Loucy (cell line): ENCODE results near the gene BACH2.

Source experiments
- H2AFZ ChIP-seq: fragments of 200-600 bp; sonication (generic); 2 replicates; pipeline ENCODE4 v1.6.0; 2016; ENCODE audit warnings: antibody characterized with exemption, mild to moderate bottlenecking, low read length, moderate library complexity
- H3F3A ChIP-seq: fragments of 200-600 bp; 2 replicates; pipeline ENCODE4 v1.6.0; 2016; ENCODE audit warnings: antibody characterized with exemption, low read depth, mild to moderate bottlenecking
- H3K27me3 ChIP-seq: fragments of 200-600 bp; sonication (generic); 2 replicates; pipeline ENCODE4 v1.6.1; 2014; ENCODE audit warnings: low read length, mild to moderate bottlenecking; ENCODE audit not compliant: insufficient read depth, poor library complexity, severe bottlenecking
- H3K36me3 ChIP-seq: fragments of 200-600 bp; sonication (generic); 2 replicates; pipeline ENCODE4 v1.6.1; 2016; ENCODE audit warnings: low read length; ENCODE audit not compliant: insufficient read depth
- H3K4me1 ChIP-seq: fragments of 200-600 bp; sonication (generic); 2 replicates; pipeline ENCODE4 v1.5.1; 2014; ENCODE audit warnings: low read length, mild to moderate bottlenecking; ENCODE audit not compliant: insufficient read depth, poor library complexity, severe bottlenecking
- H3K4me2 ChIP-seq: fragments of 200-600 bp; sonication (generic); 2 replicates; pipeline ENCODE4 v1.6.0; 2014; ENCODE audit warnings: antibody characterized with exemption, low read length, low read depth, mild to moderate bottlenecking; ENCODE audit not compliant: poor library complexity, severe bottlenecking
- H3K4me3 ChIP-seq: fragments of 200-600 bp; sonication (generic); 2 replicates; pipeline ENCODE4 v1.5.1; 2014; ENCODE audit warnings: low read length, mild to moderate bottlenecking, mixed read lengths; ENCODE audit not compliant: poor library complexity, severe bottlenecking
- H3K79me2 ChIP-seq: fragments of 200-600 bp; sonication (generic); 2 replicates; pipeline ENCODE4 v1.6.1; 2014; ENCODE audit warnings: low read length; ENCODE audit not compliant: insufficient read depth
- H3K9ac ChIP-seq: fragments of 200-600 bp; sonication (generic); 2 replicates; pipeline ENCODE4 v1.6.0; 2014; ENCODE audit warnings: mild to moderate bottlenecking, low read depth, low read length, moderate library complexity; ENCODE audit not compliant: poor library complexity, severe bottlenecking
- H3K9me2 ChIP-seq: fragments of 200-600 bp; sonication (generic); replicated peaks from 2 replicates; pipeline ENCODE4 v1.6.1; 2016; ENCODE audit warnings: low read depth, low read length, mixed read lengths
- H3K9me3 ChIP-seq: fragments of 200-600 bp; sonication (generic); 2 replicates; pipeline ENCODE4 v1.6.1; 2014; ENCODE audit warnings: mild to moderate bottlenecking, antibody characterized with exemption, low read length, low read depth; ENCODE audit not compliant: insufficient read depth
- H4K20me1 ChIP-seq: fragments of 200-600 bp; sonication (generic); 2 replicates; pipeline ENCODE4 v1.6.0; 2014; ENCODE audit warnings: antibody characterized with exemption, low read length, mild to moderate bottlenecking; ENCODE audit not compliant: insufficient read depth, poor library complexity, severe bottlenecking
- CTCF ChIP-seq: fragments of 200-600 bp; sonication (generic); conservative IDR thresholded peaks from 2 replicates; pipeline ENCODE4 v1.5.1; 2014; ENCODE audit warnings: mild to moderate bottlenecking, antibody characterized with exemption, low read length
- EZH2phosphoT487 ChIP-seq: fragments of 200-600 bp; IDR thresholded peaks from 2 replicates; pipeline ENCODE4 v1.6.1; 2018; ENCODE audit warnings: antibody characterized with exemption, mild to moderate bottlenecking, moderate library complexity, borderline replicate concordance

Gene BACH2

GRCh38 chr6:90218959-90219208 is 77.8 kb downstream of the BACH2 start:
- H3K4me2 ChIP-seq: peak overlapping the region; percentile 23
- H3K27me3 ChIP-seq: no peaks in the 10 kb centered on the region
- H3K9me2 ChIP-seq: no peaks in the 10 kb centered on the region
- H4K20me1 ChIP-seq: no peaks in the 10 kb centered on the region
- TF ChIP-seq CTCF (no peak), EZH2phosphoT487 (no peak)
- H2AFZ ChIP-seq: no peak overlapping the region
- no peaks in the 10 kb centered on the region for H3K9me3 ChIP-seq
- H3K4me3 ChIP-seq: no peak overlapping the region
- H3K79me2 ChIP-seq: peaks cover 61% of the 10 kb centered on the region
- no peaks in the 10 kb centered on the region for H3K36me3 ChIP-seq
- H3F3A ChIP-seq: no peaks in the 10 kb centered on the region; the same call in 1 of the 2 replicates
- peaks cover 44% of the 10 kb centered on the region for H3K4me1 ChIP-seq
- peak overlapping the region; percentile 12 for H3K9ac ChIP-seq

- H3K9me3 ChIP-seq: no peaks in the 10 kb centered on the region
- no peak overlapping the region for H3K4me2 ChIP-seq
- no peaks in the 10 kb centered on the region for H3K9me2 ChIP-seq
- H3K4me1 ChIP-seq: peaks cover 50% of the 10 kb centered on the region
- no peaks in the 10 kb centered on the region for H3K27me3 ChIP-seq
- peaks cover 56% of the 10 kb centered on the region for H3K79me2 ChIP-seq
- H3K36me3 ChIP-seq: no peaks in the 10 kb centered on the region
- no peaks in the 10 kb centered on the region; the same call in 1 of the 2 replicates for H3F3A ChIP-seq
- no peak overlapping the region for H2AFZ ChIP-seq
- no peaks in the 10 kb centered on the region for H4K20me1 ChIP-seq
- TF ChIP-seq EZH2phosphoT487: no peak
- TF ChIP-seq CTCF: no peak
- H3K9ac ChIP-seq: no peak overlapping the region
- no peak overlapping the region for H3K4me3 ChIP-seq
These were observed 79.0 kb downstream of the BACH2 start for GRCh38 chr6:90217506-90218127.

GRCh38 chr6:90216072-90216977 is 80.3 kb downstream of the BACH2 start:
- Histone ChIP-seq H2AFZ (no peak overlapping the region), H3F3A (no peaks in the 10 kb centered on the region; the same call in 1 of the 2 replicates), H3K9me2 (no peaks in the 10 kb centered on the region), H3K36me3 (no peaks in the 10 kb centered on the region), H4K20me1 (no peaks in the 10 kb centered on the region), H3K79me2 (peaks cover 61% of the 10 kb centered on the region), H3K27me3 (no peaks in the 10 kb centered on the region), H3K9me3 (no peaks in the 10 kb centered on the region), H3K4me3 (no peak overlapping the region), H3K9ac (peak overlapping the region; percentile 10), H3K4me2 (peak overlapping the region; percentile 8), H3K4me1 (peaks cover 57% of the 10 kb centered on the region)
- TF ChIP-seq CTCF (0 out of 2 replicates have a peak, but pooled peaks have one; percentile 16), EZH2phosphoT487 (no peak)
